HG03025 (cell line): Measurements from ENCODE around the gene CEP78.

ENCODE experiments used
- ATAC-seq: cut with Tn5 transposase; IDR thresholded peaks from one replicate; pipeline ENCODE4 v1.9.1; 2021; ENCODE audit warnings: mild to moderate bottlenecking, moderate library complexity; ENCODE audit not compliant: unreplicated experiment, low FRiP score

CEP78 gene

GRCh38 chr9:78325846-78326360 is 90.0 kb downstream of the CEP78 start:
- ATAC-seq, result no peak

GRCh38 chr9:78326564-78326963 is 90.7 kb downstream of the CEP78 start:
- ATAC-seq, result no peak
